NCI-H1436 (cell line): ENCODE measurements around the gene PDLIM4.
A peak's percentile ranks its signal among the peaks of the same experiment; 100 is the strongest.

ENCODE experiments used
- DNase-seq: peaks from one replicate; lab custom pipeline; 2025; lab: John Stamatoyannopoulos, UW

Gene PDLIM4

GRCh38 chr5:132227485-132228240 lies 29.8 kb upstream of the PDLIM4 start, which contains the start of gene P4HA2:
Gene P4HA2 (minus strand): TSS chr5:132227853. CDS start chr5:132218626, 9,227 bp downstream.
- DNase-seq: peak; percentile 56

GRCh38 chr5:132228241-132229035 lies 29.1 kb upstream of the PDLIM4 start:
- no peak for DNase-seq

- DNase-seq: no peak
Observed at GRCh38 chr5:132229236-132229635, 28.3 kb upstream of the PDLIM4 start.

- DNase-seq: no peak
Observed at GRCh38 chr5:132230871-132231270, 26.6 kb upstream of the PDLIM4 start.

- no peak for DNase-seq
Observed at GRCh38 chr5:132232465-132232864, 25.0 kb upstream of the PDLIM4 start.

- DNase-seq: no peak
Observed at GRCh38 chr5:132233081-132233480, 24.4 kb upstream of the PDLIM4 start.

GRCh38 chr5:132233811-132234683 lies 23.4 kb upstream of the PDLIM4 start:
- DNase-seq: no peak

GRCh38 chr5:132234684-132235062 lies 22.8 kb upstream of the PDLIM4 start:
- no peak for DNase-seq

- DNase-seq: no peak
Observed at GRCh38 chr5:132235340-132235739, 22.2 kb upstream of the PDLIM4 start.

- no peak for DNase-seq
Observed at GRCh38 chr5:132237141-132237540, 20.4 kb upstream of the PDLIM4 start.

- no peak for DNase-seq
Observed at GRCh38 chr5:132237670-132238069, 19.8 kb upstream of the PDLIM4 start.

GRCh38 chr5:132238169-132238744 lies 19.2 kb upstream of the PDLIM4 start:
- DNase-seq: peak; percentile 39

GRCh38 chr5:132238901-132239500 lies 18.5 kb upstream of the PDLIM4 start:
- no peak for DNase-seq

- DNase-seq: no peak
Observed at GRCh38 chr5:132239776-132240175, 17.7 kb upstream of the PDLIM4 start.

- DNase-seq: no peak
Observed at GRCh38 chr5:132243366-132243977, 14.0 kb upstream of the PDLIM4 start.

GRCh38 chr5:132245593-132245992 lies 11.9 kb upstream of the PDLIM4 start:
- DNase-seq: no peak

- no peak for DNase-seq
Observed at GRCh38 chr5:132246806-132247205, 10.7 kb upstream of the PDLIM4 start.

- no peak for DNase-seq
Observed at GRCh38 chr5:132250547-132250946, 6.9 kb upstream of the PDLIM4 start.

- no peak for DNase-seq
Observed at GRCh38 chr5:132251220-132251725, 6.2 kb upstream of the PDLIM4 start.

- no peak for DNase-seq
Observed at GRCh38 chr5:132253008-132253441, 4.5 kb upstream of the PDLIM4 start.
